HepG2 (cell line): ENCODE results near the gene RHOG. TPM values are rescaled to one million over a fixed set of nuclear protein-coding genes. Genes with fewer than 3 reads are reported as not detected.

ENCODE experiments used
- HINFP ChIP-seq: sonication (generic); formaldehyde crosslinking; IDR thresholded peaks from 2 replicates; pipeline ENCODE4 v1.4.0; 2020; ENCODE audit warnings: low read depth, mild to moderate bottlenecking, missing genetic modification reagents
- JARID2 ChIP-seq: sonication (generic); formaldehyde crosslinking; IDR thresholded peaks from 2 replicates; pipeline ENCODE4 v1.8.1; 2023; ENCODE audit warnings: missing genetic modification reagents, inconsistent platforms; ENCODE audit not compliant: insufficient replicate concordance
- KLF12 ChIP-seq: sonication (generic); formaldehyde crosslinking; IDR thresholded peaks from 2 replicates; pipeline ENCODE4 v1.4.0; 2020; ENCODE audit warnings: missing genetic modification reagents, borderline replicate concordance
- MZF1 ChIP-seq: sonication (generic); formaldehyde crosslinking; IDR thresholded peaks from 2 replicates; pipeline ENCODE4 v1.8.1; 2023; ENCODE audit warnings: mild to moderate bottlenecking, missing genetic modification reagents, borderline replicate concordance
- REST ChIP-seq, 2 experiments: IDR thresholded peaks; 2 replicates each; pipeline ENCODE4 v1.6.1; 2011 to 2012; ENCODE audit warnings: low read length in 2 of 2, borderline replicate concordance in 1 of 2, low read depth in 1 of 2, mild to moderate bottlenecking in 1 of 2, moderate library complexity in 1 of 2
- SMARCC2 ChIP-seq: fragments of 450-650 bp; IDR thresholded peaks from 2 replicates; pipeline ENCODE4 v1.6.1; 2017; ENCODE audit warnings: antibody characterized with exemption, mild to moderate bottlenecking
- SUZ12 ChIP-seq: fragments of 150-350 bp; IDR thresholded peaks from 2 replicates; pipeline ENCODE4 v1.6.1; 2014; ENCODE audit warnings: low read depth, low read length
- YEATS4 ChIP-seq: sonication (generic); formaldehyde crosslinking; IDR thresholded peaks from 2 replicates; pipeline ENCODE4 v1.4.0; 2020; ENCODE audit warnings: missing genetic modification reagents, borderline replicate concordance
- ZNF382 ChIP-seq: sonication (generic); formaldehyde crosslinking; IDR thresholded peaks from 2 replicates; pipeline ENCODE4 v1.5.0; 2020; ENCODE audit warnings: missing genetic modification reagents, mild to moderate bottlenecking, borderline replicate concordance
- ZNF639 ChIP-seq: conservative IDR thresholded peaks from 2 replicates; pipeline ENCODE4 v1.6.1; 2018; ENCODE audit warnings: missing genetic modification reagents
- ZNF800 ChIP-seq: sonication (generic); formaldehyde crosslinking; IDR thresholded peaks from 2 replicates; pipeline ENCODE4 v1.4.0; 2020; ENCODE audit warnings: missing genetic modification reagents
- polyA plus RNA-seq, 8 experiments: library from polyadenylated mRNA; depleted of rRNA in 3 of 8; stranded (reverse) in 7 of 8; unstranded in 1 of 8; fragments of >200 nt; fragmentation: Illumina TruSeq in 4 of 8; extraction: Trizol in 4 of 8; gene quantifications; 2 replicates each; pipeline versions ENCODE4 v1.2.1 to v1.2.3, GENCODE V29; 2011 to 2016; ENCODE audit warnings: low read depth in 4 of 8, missing spikeins in 1 of 8, mixed read lengths in 1 of 8; ENCODE audit not compliant: insufficient read depth in 1 of 8
- total RNA-seq, 5 experiments: library from RNA; depleted of rRNA; stranded (reverse); fragments of >200 nt; fragmentation: Illumina TruSeq; extraction: Trizol; gene quantifications; 2 replicates each; pipeline ENCODE4 v1.2.3, GENCODE V29; 2016; ENCODE audit warnings: low read depth in 1 of 5
- TF ChIP-seq, protein P1 (sequence below): sonication (generic); formaldehyde crosslinking; IDR thresholded peaks from 2 replicates; pipeline ENCODE4 v1.5.0; 2020; ENCODE audit warnings: mild to moderate bottlenecking, missing genetic modification reagents
- TF ChIP-seq, protein P2 (sequence below): sonication (generic); formaldehyde crosslinking; IDR thresholded peaks from 2 replicates; pipeline ENCODE4 v1.4.0; 2020; ENCODE audit warnings: missing genetic modification reagents, low read depth, mild to moderate bottlenecking, borderline replicate concordance

RHOG gene
- total and polyA plus RNA-seq, 2 of the 13 experiments (the other 11 are each of a cell fraction or from before 2014, with no cell fraction given): 7.7 to 23.4 TPM

- TF ChIP-seq, protein P1, sequence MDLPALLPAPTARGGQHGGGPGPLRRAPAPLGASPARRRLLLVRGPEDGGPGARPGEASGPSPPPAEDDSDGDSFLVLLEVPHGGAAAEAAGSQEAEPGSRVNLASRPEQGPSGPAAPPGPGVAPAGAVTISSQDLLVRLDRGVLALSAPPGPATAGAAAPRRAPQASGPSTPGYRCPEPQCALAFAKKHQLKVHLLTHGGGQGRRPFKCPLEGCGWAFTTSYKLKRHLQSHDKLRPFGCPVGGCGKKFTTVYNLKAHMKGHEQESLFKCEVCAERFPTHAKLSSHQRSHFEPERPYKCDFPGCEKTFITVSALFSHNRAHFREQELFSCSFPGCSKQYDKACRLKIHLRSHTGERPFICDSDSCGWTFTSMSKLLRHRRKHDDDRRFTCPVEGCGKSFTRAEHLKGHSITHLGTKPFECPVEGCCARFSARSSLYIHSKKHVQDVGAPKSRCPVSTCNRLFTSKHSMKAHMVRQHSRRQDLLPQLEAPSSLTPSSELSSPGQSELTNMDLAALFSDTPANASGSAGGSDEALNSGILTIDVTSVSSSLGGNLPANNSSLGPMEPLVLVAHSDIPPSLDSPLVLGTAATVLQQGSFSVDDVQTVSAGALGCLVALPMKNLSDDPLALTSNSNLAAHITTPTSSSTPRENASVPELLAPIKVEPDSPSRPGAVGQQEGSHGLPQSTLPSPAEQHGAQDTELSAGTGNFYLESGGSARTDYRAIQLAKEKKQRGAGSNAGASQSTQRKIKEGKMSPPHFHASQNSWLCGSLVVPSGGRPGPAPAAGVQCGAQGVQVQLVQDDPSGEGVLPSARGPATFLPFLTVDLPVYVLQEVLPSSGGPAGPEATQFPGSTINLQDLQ (CRISPR knock-in tag): no peak
- TF ChIP-seq ZNF382 (CRISPR knock-in tag) (no peak), MZF1 (CRISPR knock-in tag) (no peak), SUZ12 (no peak), REST (IDR thresholded peaks at IDR 0.05; ENCODE audit: borderline replicate concordance in 1 of 2, low read depth in 1 of 2, low read length in 2 of 2) (no peak), KLF12 (peak; percentile 64; the same call in 1 of the 2 replicates), ZNF800 (CRISPR knock-in tag) (peak; percentile 88), SMARCC2 (no peak), YEATS4 (CRISPR knock-in tag) (peak; percentile 83; the same call in 1 of the 2 replicates), ZNF639 (CRISPR knock-in tag) (no peak), JARID2 (CRISPR knock-in tag) (no peak), HINFP (CRISPR knock-in tag) (no peak)
- TF ChIP-seq, protein P2, sequence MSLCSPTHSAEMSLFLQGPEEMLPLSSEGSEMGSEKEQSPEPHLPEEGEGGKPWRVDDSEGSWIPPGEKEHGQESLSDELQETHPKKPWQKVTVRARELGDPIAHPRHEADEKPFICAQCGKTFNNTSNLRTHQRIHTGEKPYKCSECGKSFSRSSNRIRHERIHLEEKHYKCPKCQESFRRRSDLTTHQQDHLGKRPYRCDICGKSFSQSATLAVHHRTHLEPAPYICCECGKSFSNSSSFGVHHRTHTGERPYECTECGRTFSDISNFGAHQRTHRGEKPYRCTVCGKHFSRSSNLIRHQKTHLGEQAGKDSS (CRISPR knock-in tag): peak; percentile 77; the same call in 1 of the 2 replicates
These were observed 929 bp upstream of the RHOG start (continued) for GRCh38 chr11:3841426-3842350.
